ENCODE data around the gene SPAG16. TPM values are rescaled to one million over a fixed set of nuclear protein-coding genes. Genes with fewer than 3 reads are reported as not detected.

SPAG16 gene
- total RNA-seq, 4 donors from 2014 or later: 1.1 to 8.8 (median 6.3) TPM

DNA sequence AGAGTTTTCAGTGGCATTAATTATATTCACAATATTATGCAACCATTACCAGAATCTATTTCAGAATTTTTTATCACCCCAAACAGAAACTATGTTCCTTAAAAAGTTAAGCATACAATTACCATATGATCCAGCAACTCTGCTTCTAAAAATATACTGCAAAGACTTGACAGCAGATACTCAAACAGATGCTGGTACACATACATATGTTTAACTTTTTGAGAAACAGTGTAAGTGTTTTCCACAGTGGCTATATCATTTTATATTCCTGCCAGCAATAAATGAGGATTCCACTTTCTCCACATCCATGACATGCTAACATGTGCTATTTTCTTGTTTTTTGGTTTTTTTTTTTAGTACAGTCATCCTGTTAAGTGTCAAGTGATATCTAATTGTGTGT lies 687.3 kb downstream of the SPAG16 start:
- DNase-seq (no peak), ATAC-seq (no peak)
- in situ Hi-C loops (cut with MboI; ENCODE audit: low sequenced_read_pairs in 4 of 4): no loop called here
- no peaks in the 10 kb centered on the region for H3K36me3 ChIP-seq
- H3K27ac ChIP-seq: no peak overlapping the region
- no peak overlapping the region for H3K4me3 ChIP-seq
- no peaks in the 10 kb centered on the region for H3K4me1 ChIP-seq
- intact Hi-C loops (cut with DNase I; ENCODE audit: low total_unique reads): no loop called here
- no peaks in the 10 kb centered on the region for H3K9me3 ChIP-seq
- no peaks in the 10 kb centered on the region for H3K27me3 ChIP-seq
- TF ChIP-seq, protein P1, sequence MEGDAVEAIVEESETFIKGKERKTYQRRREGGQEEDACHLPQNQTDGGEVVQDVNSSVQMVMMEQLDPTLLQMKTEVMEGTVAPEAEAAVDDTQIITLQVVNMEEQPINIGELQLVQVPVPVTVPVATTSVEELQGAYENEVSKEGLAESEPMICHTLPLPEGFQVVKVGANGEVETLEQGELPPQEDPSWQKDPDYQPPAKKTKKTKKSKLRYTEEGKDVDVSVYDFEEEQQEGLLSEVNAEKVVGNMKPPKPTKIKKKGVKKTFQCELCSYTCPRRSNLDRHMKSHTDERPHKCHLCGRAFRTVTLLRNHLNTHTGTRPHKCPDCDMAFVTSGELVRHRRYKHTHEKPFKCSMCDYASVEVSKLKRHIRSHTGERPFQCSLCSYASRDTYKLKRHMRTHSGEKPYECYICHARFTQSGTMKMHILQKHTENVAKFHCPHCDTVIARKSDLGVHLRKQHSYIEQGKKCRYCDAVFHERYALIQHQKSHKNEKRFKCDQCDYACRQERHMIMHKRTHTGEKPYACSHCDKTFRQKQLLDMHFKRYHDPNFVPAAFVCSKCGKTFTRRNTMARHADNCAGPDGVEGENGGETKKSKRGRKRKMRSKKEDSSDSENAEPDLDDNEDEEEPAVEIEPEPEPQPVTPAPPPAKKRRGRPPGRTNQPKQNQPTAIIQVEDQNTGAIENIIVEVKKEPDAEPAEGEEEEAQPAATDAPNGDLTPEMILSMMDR (IDR thresholded peaks at IDR 0.05 in 4 of 5, conservative IDR thresholded peaks at IDR 0.05 in 1 of 5): no peak
- no peak for TF ChIP-seq POLR2A (IDR thresholded peaks at IDR 0.05)

- intact Hi-C loops (cut with DNase I; ENCODE audit: low total_unique reads): no loop called here
- ATAC-seq: no peak
- H3K9me3 ChIP-seq: no peaks in the 10 kb centered on the region
- no peaks in the 10 kb centered on the region for H3K36me3 ChIP-seq
- H3K27me3 ChIP-seq: no peaks in the 10 kb centered on the region
- TF ChIP-seq POLR2A (IDR thresholded peaks at IDR 0.05): no peak
- TF ChIP-seq, protein P1 (IDR thresholded peaks at IDR 0.05 in 4 of 5, conservative IDR thresholded peaks at IDR 0.05 in 1 of 5): no peak
- no peak for DNase-seq
- H3K4me3 ChIP-seq: no peak overlapping the region
- in situ Hi-C loops (cut with MboI; ENCODE audit: low sequenced_read_pairs in 4 of 4): no loop called here
- H3K4me1 ChIP-seq: no peaks in the 10 kb centered on the region
- no peak overlapping the region for H3K27ac ChIP-seq
Measured at GRCh38 chr2:213980883-213981282, 696.6 kb downstream of the SPAG16 start.

- no peak for TF ChIP-seq POLR2A (IDR thresholded peaks at IDR 0.05)
- TF ChIP-seq, protein P1 (IDR thresholded peaks at IDR 0.05 in 4 of 5, conservative IDR thresholded peaks at IDR 0.05 in 1 of 5): no peak
- Histone ChIP-seq H3K36me3 (no peaks in the 10 kb centered on the region), H3K4me3 (no peak overlapping the region), H3K27ac (no peak overlapping the region), H3K9me3 (no peaks in the 10 kb centered on the region), H3K27me3 (no peaks in the 10 kb centered on the region), H3K4me1 (no peaks in the 10 kb centered on the region)
- in situ Hi-C loops (cut with MboI; ENCODE audit: low sequenced_read_pairs in 4 of 4): no loop called here
- DNase-seq: no peak
- intact Hi-C loops (cut with DNase I; ENCODE audit: low total_unique reads): no loop called here
- ATAC-seq: no peak
Measured at GRCh38 chr2:213989207-213989606, 704.9 kb downstream of the SPAG16 start.

- intact Hi-C loops (cut with DNase I; ENCODE audit: low total_unique reads): no loop called here
- H3K4me3 ChIP-seq: no peak overlapping the region
Measured at GRCh38 chr2:213991453-213992108, 707.3 kb downstream of the SPAG16 start.

More at GRCh38 chr2:213991453-213992108, 707.3 kb downstream of the SPAG16 start:
- Histone ChIP-seq H3K27ac (no peak overlapping the region), H3K4me1 (no peaks in the 10 kb centered on the region), H3K27me3 (no peaks in the 10 kb centered on the region), H3K36me3 (no peaks in the 10 kb centered on the region), H3K9me3 (no peaks in the 10 kb centered on the region)
- TF ChIP-seq, protein P1 (IDR thresholded peaks at IDR 0.05 in 4 of 5, conservative IDR thresholded peaks at IDR 0.05 in 1 of 5): no peak
- no peak for TF ChIP-seq POLR2A (IDR thresholded peaks at IDR 0.05)
- DNase-seq (no peak), ATAC-seq (no peak)
- in situ Hi-C loops (cut with MboI; ENCODE audit: low sequenced_read_pairs in 4 of 4): no loop called here
